DND-41 (cell line): ENCODE results near the gene PCARE.

ENCODE experiments used
- ATAC-seq: fragments of 200-7000 bp; cut with Tn5 transposase; 3 replicates; pipeline ENCODE4 v1.9.1; 2021; ENCODE audit warnings: low read depth; ENCODE audit not compliant: insufficient read depth
- DNase-seq: peaks from one replicate; pipeline ENCODE4 v3.0.0-alpha.2; 2020
- H2AFZ ChIP-seq: 2 replicates; pipeline ENCODE4 v1.6.0; 2012; ENCODE audit warnings: low read depth, low read length
- H3K27ac ChIP-seq: 2 replicates; pipeline ENCODE4 v1.5.1; 2012; ENCODE audit warnings: low read length, inconsistent platforms
- H3K27me3 ChIP-seq: fragments of 200-600 bp; sonication (generic); 2 replicates; pipeline ENCODE4 v1.6.0; 2012; ENCODE audit warnings: low read length, mild to moderate bottlenecking, inconsistent platforms; ENCODE audit not compliant: insufficient read depth, poor library complexity
- H3K36me3 ChIP-seq: 2 replicates; pipeline ENCODE4 v1.5.1; 2012; ENCODE audit warnings: low read length, inconsistent platforms; ENCODE audit not compliant: insufficient read depth
- H3K4me1 ChIP-seq: 2 replicates; pipeline ENCODE4 v1.5.1; 2012; ENCODE audit warnings: mild to moderate bottlenecking, low read length; ENCODE audit not compliant: insufficient read depth
- H3K4me2 ChIP-seq: 2 replicates; pipeline ENCODE4 v1.6.0; 2012; ENCODE audit warnings: mild to moderate bottlenecking, moderate library complexity, low read length, inconsistent platforms; ENCODE audit not compliant: insufficient read depth
- H3K4me3 ChIP-seq, 2 experiments: fragments of 200-600 bp in 1 of 2; shearing (Covaris generic) in 1 of 2; 2 replicates each; pipeline ENCODE4 v1.5.1; 2012 to 2016; ENCODE audit warnings: inconsistent platforms in 2 of 2, low read length in 2 of 2, mild to moderate bottlenecking in 2 of 2, low read depth in 1 of 2, moderate library complexity in 1 of 2
- H3K79me2 ChIP-seq: 2 replicates; pipeline ENCODE4 v1.6.0; 2012; ENCODE audit warnings: low read length, inconsistent platforms; ENCODE audit not compliant: insufficient read depth
- H3K9ac ChIP-seq: 2 replicates; pipeline ENCODE4 v1.6.0; 2012; ENCODE audit warnings: low read depth, mild to moderate bottlenecking, inconsistent platforms, low read length, moderate library complexity
- H3K9me3 ChIP-seq: 2 replicates; pipeline ENCODE4 v1.5.1; 2012; ENCODE audit warnings: low read length, moderate library complexity, mild to moderate bottlenecking, inconsistent platforms; ENCODE audit not compliant: insufficient read depth, severe bottlenecking
- H4K20me1 ChIP-seq: 2 replicates; pipeline ENCODE4 v1.6.0; 2012; ENCODE audit warnings: low read length; ENCODE audit not compliant: insufficient read depth
- EZH2 ChIP-seq: IDR thresholded peaks from 3 replicates; pipeline ENCODE4 v1.6.1; 2012; ENCODE audit warnings: borderline replicate concordance, low read depth, mild to moderate bottlenecking, moderate library complexity, low read length, inconsistent platforms; ENCODE audit not compliant: severe bottlenecking
- TF ChIP-seq, protein P1 (sequence below): IDR thresholded peaks from 2 replicates; pipeline ENCODE4 v1.5.1; 2012; ENCODE audit warnings: borderline replicate concordance, low read length, moderate library complexity, mild to moderate bottlenecking; ENCODE audit not compliant: poor library complexity, severe bottlenecking; ENCODE audit errors: extremely low read depth

The PCARE gene

DNA sequence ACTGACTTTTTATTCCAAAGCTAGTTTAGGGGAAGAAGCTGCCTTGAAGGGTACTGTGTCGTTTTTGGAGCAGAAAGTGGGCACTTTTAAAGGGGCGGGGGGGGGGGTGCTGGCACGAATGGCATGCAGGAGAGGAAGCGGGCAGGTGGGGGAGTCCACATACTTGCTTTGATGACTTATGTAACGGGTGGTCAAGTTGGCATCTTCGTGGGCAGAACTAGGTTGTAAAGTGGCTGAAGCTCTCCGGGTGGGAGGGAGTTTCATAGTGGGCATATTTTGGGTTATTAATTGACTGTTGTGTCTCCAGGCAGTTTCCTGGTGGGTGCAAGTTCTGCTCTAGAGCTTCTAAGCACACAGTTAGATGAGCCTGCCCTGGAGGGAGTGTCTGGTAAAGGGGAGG is 19.9 kb downstream of the PCARE start:
- no peaks in the 10 kb centered on the region for H4K20me1 ChIP-seq
- H2AFZ ChIP-seq = no peak overlapping the region
- DNase-seq (no peak), ATAC-seq (no peak)
- no peaks in the 10 kb centered on the region for H3K36me3 ChIP-seq
- no peak overlapping the region for H3K9ac ChIP-seq
- no peaks in the 10 kb centered on the region for H3K9me3 ChIP-seq
- no peaks in the 10 kb centered on the region for H3K79me2 ChIP-seq
- no peak overlapping the region for H3K4me3 ChIP-seq
- TF ChIP-seq, protein P1, sequence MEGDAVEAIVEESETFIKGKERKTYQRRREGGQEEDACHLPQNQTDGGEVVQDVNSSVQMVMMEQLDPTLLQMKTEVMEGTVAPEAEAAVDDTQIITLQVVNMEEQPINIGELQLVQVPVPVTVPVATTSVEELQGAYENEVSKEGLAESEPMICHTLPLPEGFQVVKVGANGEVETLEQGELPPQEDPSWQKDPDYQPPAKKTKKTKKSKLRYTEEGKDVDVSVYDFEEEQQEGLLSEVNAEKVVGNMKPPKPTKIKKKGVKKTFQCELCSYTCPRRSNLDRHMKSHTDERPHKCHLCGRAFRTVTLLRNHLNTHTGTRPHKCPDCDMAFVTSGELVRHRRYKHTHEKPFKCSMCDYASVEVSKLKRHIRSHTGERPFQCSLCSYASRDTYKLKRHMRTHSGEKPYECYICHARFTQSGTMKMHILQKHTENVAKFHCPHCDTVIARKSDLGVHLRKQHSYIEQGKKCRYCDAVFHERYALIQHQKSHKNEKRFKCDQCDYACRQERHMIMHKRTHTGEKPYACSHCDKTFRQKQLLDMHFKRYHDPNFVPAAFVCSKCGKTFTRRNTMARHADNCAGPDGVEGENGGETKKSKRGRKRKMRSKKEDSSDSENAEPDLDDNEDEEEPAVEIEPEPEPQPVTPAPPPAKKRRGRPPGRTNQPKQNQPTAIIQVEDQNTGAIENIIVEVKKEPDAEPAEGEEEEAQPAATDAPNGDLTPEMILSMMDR = no peak
- TF ChIP-seq EZH2 = no peak
- H3K4me1 ChIP-seq = no peaks in the 10 kb centered on the region
- no peak overlapping the region for H3K4me2 ChIP-seq
- H3K27me3 ChIP-seq = peaks cover 15% of the 10 kb centered on the region
- H3K27ac ChIP-seq = no peak overlapping the region

DNA sequence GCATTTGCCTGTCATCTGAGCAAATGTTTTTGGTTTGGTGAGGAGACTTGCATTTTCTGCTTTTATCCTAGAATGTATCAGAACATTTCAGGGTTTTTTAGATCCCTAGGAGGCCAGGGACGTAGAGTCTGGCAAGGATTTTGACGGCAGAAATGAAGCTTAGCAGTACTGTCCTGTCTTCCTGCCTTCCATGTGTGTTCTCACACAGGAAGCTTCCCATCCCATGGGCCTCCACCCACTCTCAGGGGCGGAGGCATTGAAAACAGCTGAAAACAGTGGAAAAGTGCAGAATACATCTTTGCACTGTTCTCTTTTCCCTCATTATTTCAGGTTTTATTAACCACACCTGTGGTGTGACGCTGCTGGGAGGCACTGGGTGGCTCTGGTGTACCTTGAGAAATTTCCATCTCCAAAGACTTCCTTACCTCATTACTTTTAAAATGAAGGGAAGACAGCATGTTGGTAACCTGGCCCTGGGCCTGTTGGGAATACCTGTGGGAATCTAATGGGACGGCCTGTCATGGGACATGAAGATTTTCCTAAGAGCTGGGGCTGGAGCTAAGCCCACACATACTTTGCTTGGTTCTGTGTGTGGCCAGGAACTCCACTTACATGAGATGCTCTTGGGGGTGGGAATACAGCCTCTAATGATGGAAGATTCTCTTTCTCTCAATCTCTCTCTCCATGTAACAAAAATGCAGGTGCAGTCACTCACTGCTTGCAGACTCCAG is 20.5 kb downstream of the PCARE start:
- no peak for ATAC-seq

DNA sequence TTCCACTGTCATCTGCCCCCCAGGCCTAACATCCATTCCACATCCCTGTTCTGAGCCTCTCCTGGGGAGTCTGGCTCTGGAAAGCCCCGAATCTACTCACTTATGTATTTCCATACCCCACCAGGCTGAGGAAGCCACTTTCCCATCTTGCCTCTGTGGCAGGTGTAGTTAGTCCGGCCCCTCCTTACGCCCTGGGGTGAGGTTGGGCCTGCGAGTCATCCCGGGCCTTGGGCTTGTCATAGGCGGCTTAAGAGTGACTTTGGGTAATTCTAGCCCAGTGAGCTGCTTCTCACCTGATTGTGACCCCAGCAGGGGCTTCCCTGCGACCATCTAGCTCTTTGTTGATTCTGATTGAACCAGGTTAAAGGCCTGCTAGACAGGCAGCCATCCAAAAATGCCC is 21.1 kb downstream of the PCARE start:
- no peaks in the 10 kb centered on the region for H3K4me1 ChIP-seq
- H3K9ac ChIP-seq = no peak overlapping the region
- H3K36me3 ChIP-seq = no peaks in the 10 kb centered on the region
- no peaks in the 10 kb centered on the region for H3K79me2 ChIP-seq
- H3K27ac ChIP-seq = no peak overlapping the region
- H3K27me3 ChIP-seq = peaks cover 15% of the 10 kb centered on the region
- no peak overlapping the region for H3K4me2 ChIP-seq
- DNase-seq (no peak), ATAC-seq (no peak)
- H3K4me3 ChIP-seq = no peak overlapping the region
- H3K9me3 ChIP-seq = no peaks in the 10 kb centered on the region
- no peak overlapping the region for H2AFZ ChIP-seq
- no peaks in the 10 kb centered on the region for H4K20me1 ChIP-seq
- TF ChIP-seq, protein P1 = no peak
- TF ChIP-seq EZH2 = no peak

More for the DNA sequence above, 20.5 kb downstream of the PCARE start:
- Histone ChIP-seq H3K4me3 (no peak overlapping the region), H3K36me3 (no peaks in the 10 kb centered on the region), H4K20me1 (no peaks in the 10 kb centered on the region), H3K9me3 (no peaks in the 10 kb centered on the region), H3K27ac (no peak overlapping the region), H3K27me3 (peaks cover 15% of the 10 kb centered on the region), H2AFZ (no peak overlapping the region), H3K4me1 (no peaks in the 10 kb centered on the region), H3K9ac (no peak overlapping the region), H3K79me2 (no peaks in the 10 kb centered on the region), H3K4me2 (no peak overlapping the region)
- no peak for DNase-seq
- no peak for TF ChIP-seq EZH2
- TF ChIP-seq, protein P1 = no peak

DNA sequence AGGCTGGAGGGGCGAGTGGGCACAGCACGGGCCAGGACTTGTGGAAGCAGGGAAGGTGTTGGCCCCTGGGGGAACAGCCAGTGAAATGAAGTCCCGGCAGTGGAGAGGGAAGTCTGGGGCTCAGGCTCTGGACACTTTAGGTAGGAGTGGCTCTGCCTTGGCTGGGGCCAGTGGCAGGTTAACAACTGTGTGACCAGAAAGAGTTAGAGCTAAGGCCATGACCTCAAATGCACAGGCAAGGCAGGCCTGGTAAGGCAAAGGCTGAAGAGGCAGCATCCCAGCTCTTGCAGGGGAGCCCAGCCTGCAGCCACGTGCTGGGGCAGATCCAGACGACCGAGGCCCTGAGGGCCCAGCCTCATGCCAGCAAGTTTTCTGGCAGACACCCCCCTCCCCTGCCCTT is 21.5 kb downstream of the PCARE start:
- peaks cover 15% of the 10 kb centered on the region for H3K27me3 ChIP-seq
- H3K4me3 ChIP-seq = no peak overlapping the region
- no peaks in the 10 kb centered on the region for H3K4me1 ChIP-seq
- H3K9me3 ChIP-seq = no peaks in the 10 kb centered on the region
- no peak overlapping the region for H2AFZ ChIP-seq
- H3K4me2 ChIP-seq = no peak overlapping the region
- H4K20me1 ChIP-seq = no peaks in the 10 kb centered on the region
- H3K9ac ChIP-seq = no peak overlapping the region
- H3K79me2 ChIP-seq = no peaks in the 10 kb centered on the region
- no peak overlapping the region for H3K27ac ChIP-seq
- TF ChIP-seq, protein P1 = no peak
- no peak for TF ChIP-seq EZH2
- no peak for DNase-seq
- ATAC-seq = no peak
- H3K36me3 ChIP-seq = no peaks in the 10 kb centered on the region
